ENCODE data around the gene TMEM63B.
"Not testable (repeated sequence)": the region's sequence is repeated elsewhere in the genome, so short reads cannot be mapped to it uniquely, and the experiment has no call there.

Gene TMEM63B

DNA sequence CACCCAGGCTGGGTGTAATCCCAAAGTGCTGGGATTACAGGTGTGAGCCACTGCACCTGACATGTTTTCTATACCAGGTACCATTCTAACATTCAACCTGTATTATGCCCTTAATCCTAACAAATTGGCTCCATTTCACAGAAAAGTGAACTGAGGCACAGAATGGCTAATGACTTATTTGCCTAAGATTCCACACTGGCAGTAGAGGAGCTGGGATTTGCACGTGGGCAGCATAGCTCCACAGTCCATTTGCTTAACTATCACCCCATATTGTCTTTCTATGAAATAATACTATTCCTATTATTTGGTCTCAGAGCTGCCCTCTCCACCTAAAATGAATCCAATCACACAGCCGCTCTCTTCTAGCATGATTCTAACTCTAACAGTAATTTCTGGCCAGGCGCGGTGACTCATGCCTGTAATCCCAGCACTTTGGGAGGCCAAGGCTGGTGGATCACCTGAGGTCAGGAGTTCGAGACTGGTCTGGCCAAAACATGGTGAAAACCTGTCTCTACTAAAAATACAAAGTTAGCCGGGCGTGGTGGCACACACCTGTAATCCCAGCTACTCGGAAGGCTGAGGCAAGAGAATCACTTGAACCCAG, 66.1 kb downstream of the TMEM63B start:
- Histone ChIP-seq H2AFZ (ENCODE audit: low read depth, low read length) (no peak overlapping the region), H3K9me3 (ENCODE audit: low read length) (no peaks in the 10 kb centered on the region), H3K27me3 (ENCODE audit: insufficient read depth, low read length) (peaks cover 5% of the 10 kb centered on the region), H3K4me1 (ENCODE audit: insufficient read depth, low read length) (no peaks in the 10 kb centered on the region), H3K4me3 (ENCODE audit: low read length) (no peak overlapping the region), H3K36me3 (ENCODE audit: insufficient read depth, low read length) (no peaks in the 10 kb centered on the region)

DNA sequence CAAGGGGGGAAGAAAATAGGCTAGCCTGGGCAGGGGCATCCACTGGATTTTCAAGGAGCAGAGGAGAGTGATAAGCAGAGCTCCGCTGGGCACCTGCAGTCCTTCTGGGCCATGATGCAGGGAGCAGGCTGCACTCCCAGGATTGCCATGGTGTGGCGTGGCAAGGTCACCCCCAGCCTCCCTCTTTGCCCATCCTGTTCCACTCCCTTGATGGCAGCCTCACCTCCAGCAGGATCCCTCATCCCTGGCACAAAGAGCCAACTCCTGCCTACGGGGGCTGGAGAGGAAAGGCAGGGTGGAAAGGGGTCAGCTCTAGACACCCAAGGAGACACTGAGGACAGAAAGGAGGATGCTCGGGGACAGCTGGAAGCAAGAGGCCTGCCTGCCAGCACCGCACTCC, 67.0 kb downstream of the TMEM63B start:
- Histone ChIP-seq H3K27me3 (ENCODE audit: insufficient read depth, low read length) (peaks cover 5% of the 10 kb centered on the region), H3K36me3 (ENCODE audit: insufficient read depth, low read length) (no peaks in the 10 kb centered on the region), H3K4me1 (ENCODE audit: insufficient read depth, low read length) (no peaks in the 10 kb centered on the region), H2AFZ (ENCODE audit: low read depth, low read length) (no peak overlapping the region), H3K9me3 (ENCODE audit: low read length) (no peaks in the 10 kb centered on the region), H3K4me3 (ENCODE audit: low read length) (no peak overlapping the region)

DNA sequence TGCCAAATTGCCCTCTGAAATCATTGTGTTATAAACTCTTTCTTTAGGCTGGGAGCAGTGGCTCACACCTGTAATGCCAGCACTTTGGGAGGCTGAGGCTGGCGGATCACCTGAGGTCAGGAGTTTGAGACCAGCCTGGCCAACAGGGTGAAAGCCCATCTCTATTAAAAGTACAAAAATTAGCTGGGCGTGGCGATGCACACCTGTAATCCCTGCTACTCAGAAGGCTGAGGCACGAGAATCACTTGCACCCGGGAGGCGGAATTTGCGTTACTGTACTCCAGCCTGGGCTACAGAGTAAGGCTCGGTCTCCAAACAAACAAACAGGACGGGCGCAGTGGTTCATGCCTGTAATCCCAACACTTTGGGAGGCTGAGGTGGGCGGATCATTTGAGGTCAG, 69.0 kb downstream of the TMEM63B start:
- not testable (repeated sequence) for H3K36me3 ChIP-seq (ENCODE audit: insufficient read depth, low read length); H3K9me3 ChIP-seq (ENCODE audit: low read length); H3K27me3 ChIP-seq (ENCODE audit: insufficient read depth, low read length); H2AFZ ChIP-seq (ENCODE audit: low read depth, low read length); H3K4me3 ChIP-seq (ENCODE audit: low read length); H3K4me1 ChIP-seq (ENCODE audit: insufficient read depth, low read length)

DNA sequence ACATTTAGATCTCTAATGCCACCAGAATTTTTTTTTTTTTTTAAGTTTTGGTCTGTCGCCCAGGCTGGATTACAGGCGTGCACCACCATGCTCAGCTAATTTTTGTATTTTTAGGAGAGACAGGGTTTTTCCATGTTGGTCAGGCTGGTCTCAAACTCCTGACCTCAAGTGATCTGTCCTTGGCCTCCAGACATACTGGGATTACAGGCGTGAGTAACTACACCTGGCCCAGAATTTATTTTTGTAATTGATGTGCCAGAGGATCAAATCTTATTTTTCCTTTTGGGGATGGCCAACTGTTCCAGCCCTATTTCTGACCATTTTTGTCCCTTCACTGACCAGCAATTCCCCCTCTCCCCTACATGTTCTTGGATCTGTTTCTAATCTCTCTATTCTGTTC, 71.3 kb downstream of the TMEM63B start:
- no peaks in the 10 kb centered on the region for H3K36me3 ChIP-seq (ENCODE audit: insufficient read depth, low read length)
- H2AFZ ChIP-seq (ENCODE audit: low read depth, low read length), result no peak overlapping the region
- H3K9me3 ChIP-seq (ENCODE audit: low read length), result no peaks in the 10 kb centered on the region
- H3K4me3 ChIP-seq (ENCODE audit: low read length), result no peak overlapping the region
- peaks cover 5% of the 10 kb centered on the region for H3K27me3 ChIP-seq (ENCODE audit: insufficient read depth, low read length)
- no peaks in the 10 kb centered on the region for H3K4me1 ChIP-seq (ENCODE audit: insufficient read depth, low read length)

DNA sequence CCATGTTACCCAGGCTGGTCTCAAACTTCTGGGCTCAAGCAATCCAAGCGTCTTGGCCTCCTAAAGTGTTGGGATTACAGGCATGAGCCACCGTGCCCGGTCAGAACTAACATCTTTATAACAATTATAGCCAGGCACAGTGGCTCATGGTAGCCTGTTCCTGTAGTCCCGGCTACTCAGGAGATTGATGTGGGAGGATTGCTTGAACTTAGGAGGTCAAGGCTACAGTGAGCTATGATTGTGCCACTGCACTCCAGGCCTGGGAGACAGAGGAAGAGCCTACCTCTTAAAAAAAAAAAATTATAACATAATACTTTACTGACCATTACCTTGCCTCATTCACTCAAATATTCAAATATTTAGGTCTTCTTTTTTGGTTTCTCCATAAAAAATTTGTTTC, 72.5 kb downstream of the TMEM63B start:
- H3K36me3 ChIP-seq (ENCODE audit: insufficient read depth, low read length), result no peaks in the 10 kb centered on the region
- no peak overlapping the region for H3K4me3 ChIP-seq (ENCODE audit: low read length)
- no peaks in the 10 kb centered on the region for H3K27me3 ChIP-seq (ENCODE audit: insufficient read depth, low read length)
- H3K4me1 ChIP-seq (ENCODE audit: insufficient read depth, low read length), result no peaks in the 10 kb centered on the region
- no peak overlapping the region for H2AFZ ChIP-seq (ENCODE audit: low read depth, low read length)
- H3K9me3 ChIP-seq (ENCODE audit: low read length), result no peaks in the 10 kb centered on the region

DNA sequence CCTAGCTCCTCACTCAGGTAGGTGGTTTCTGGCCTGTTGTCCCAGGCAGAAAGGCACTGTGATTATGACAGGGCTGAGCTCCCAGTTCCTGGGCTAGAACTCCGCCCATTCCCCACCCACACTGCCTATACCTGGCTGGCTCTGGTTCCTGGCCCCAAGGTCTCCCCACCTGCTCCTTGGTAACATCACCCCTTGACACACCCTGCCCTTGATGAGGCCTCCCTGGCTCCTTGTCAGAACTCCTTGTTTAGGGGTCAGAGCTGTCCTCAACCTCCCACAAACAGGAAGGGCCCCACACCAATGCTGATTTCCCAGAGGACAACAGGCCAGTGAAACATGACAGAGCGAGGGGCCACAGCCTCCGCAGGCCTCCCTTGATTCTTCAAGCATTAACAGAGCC, 73.8 kb downstream of the TMEM63B start:
- Histone ChIP-seq H2AFZ (ENCODE audit: low read depth, low read length) (no peak overlapping the region), H3K36me3 (ENCODE audit: insufficient read depth, low read length) (no peaks in the 10 kb centered on the region), H3K27me3 (ENCODE audit: insufficient read depth, low read length) (no peaks in the 10 kb centered on the region), H3K4me1 (ENCODE audit: insufficient read depth, low read length) (no peaks in the 10 kb centered on the region), H3K9me3 (ENCODE audit: low read length) (no peaks in the 10 kb centered on the region), H3K4me3 (ENCODE audit: low read length) (no peak overlapping the region)

DNA sequence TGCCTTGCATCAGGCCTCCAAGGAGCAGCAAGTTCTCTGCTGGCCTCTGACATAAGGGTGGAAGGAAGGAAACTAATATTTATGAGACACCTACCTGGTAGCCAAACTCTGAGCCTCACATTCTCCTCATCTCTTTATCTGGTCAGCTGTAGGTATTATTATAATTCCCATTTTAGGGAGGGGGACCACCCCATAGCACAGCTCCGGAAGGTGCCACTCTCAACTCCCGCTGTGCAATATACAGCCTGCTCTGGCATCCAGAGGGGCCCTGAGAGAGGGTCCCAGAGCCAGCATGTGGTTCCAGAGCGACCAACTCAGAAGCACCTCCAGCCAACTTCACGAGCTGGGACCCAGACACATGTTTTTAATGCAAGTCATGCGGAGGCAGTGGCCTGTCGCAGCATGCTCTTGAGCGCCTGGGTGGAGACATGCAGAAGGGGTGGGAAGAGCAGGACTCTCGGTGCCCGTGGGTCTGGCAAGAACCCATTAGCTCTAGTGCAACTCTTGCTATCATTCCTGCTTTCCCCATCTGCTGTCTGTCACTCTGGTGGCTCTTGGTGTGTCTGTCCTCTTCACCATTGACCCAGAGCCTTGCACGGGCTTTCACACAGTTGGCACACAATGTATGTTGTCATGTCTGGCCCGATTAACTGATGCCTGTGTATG, 74.4 kb downstream of the TMEM63B start:
- Histone ChIP-seq H3K36me3 (ENCODE audit: insufficient read depth, low read length) (no peaks in the 10 kb centered on the region), H3K4me1 (ENCODE audit: insufficient read depth, low read length) (no peaks in the 10 kb centered on the region), H3K27me3 (ENCODE audit: insufficient read depth, low read length) (no peaks in the 10 kb centered on the region), H3K4me3 (ENCODE audit: low read length) (no peak overlapping the region), H2AFZ (ENCODE audit: low read depth, low read length) (no peak overlapping the region), H3K9me3 (ENCODE audit: low read length) (no peaks in the 10 kb centered on the region)

DNA sequence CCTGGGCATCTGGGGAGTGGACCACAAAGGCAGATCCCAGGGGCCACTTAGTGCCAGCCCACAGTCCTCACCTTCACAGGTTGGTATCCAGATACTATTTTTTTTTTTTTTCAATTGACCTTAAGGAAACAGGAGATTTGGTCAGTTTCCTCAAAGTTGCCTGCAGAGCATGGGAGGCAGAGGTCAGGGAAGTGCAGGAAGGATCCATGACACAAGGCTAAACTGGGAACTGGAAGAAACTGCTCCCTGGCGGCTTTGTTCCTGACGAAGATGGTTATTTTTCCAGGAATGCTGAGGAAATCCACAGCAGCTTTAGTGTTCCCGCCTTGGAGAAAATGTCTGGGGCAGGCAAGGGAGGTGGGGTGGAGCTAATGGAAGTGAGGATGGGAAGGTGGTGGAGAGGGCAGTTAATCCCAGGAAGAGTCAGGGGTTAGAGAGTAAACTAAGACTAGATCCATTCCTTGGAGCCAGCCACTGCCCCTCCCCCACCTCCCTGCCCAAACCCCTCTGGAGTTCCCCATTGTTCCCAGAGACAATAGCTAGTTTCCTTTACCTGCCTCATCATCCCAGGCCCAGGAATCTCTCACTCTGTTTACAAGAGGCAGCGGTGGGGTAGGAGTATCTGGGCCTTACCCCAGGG, 75.1 kb downstream of the TMEM63B start:
- Histone ChIP-seq H3K9me3 (ENCODE audit: low read length) (no peaks in the 10 kb centered on the region), H3K27me3 (ENCODE audit: insufficient read depth, low read length) (no peaks in the 10 kb centered on the region), H3K4me1 (ENCODE audit: insufficient read depth, low read length) (no peaks in the 10 kb centered on the region), H3K36me3 (ENCODE audit: insufficient read depth, low read length) (no peaks in the 10 kb centered on the region), H2AFZ (ENCODE audit: low read depth, low read length) (no peak overlapping the region), H3K4me3 (ENCODE audit: low read length) (no peak overlapping the region)

DNA sequence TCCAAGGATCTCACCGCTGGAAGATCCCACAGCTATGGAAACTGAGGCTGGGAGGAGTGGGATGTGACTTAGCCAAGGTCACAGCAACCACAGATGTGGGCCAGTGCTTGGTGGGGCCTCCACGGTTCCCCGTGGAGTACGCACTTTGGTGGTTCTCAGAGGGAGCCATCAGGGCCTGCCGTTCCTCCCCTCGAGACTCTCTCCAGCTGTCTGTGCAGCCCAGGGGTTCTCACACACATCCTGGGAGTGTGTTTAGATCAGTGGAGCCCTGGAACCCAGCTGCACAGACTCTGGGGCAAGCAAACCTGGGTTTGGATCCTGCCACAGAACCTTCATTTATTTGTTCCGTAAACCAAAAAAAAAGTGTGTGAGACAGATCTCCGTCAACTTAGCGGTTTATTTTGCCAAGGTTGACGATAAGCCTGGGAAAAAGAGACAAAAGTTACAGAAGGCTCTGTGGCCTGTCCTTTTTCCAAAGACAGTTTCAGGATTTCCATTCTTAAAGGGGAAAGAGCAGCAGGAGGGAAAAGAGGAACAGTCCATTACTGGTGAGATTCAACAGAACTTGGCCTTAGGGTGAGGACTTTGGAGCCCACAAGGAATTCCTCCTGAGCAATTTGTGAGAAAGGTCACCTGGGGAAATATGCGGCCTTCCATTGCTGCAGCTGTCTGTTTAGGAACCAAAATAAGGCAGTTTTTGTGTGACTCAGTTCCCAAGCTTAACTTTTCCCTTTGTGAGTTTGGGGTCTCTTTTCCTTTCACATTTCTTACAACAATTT, 75.8 kb downstream of the TMEM63B start:
- H2AFZ ChIP-seq (ENCODE audit: low read depth, low read length), result no peak overlapping the region
- no peaks in the 10 kb centered on the region for H3K4me1 ChIP-seq (ENCODE audit: insufficient read depth, low read length)
- H3K4me3 ChIP-seq (ENCODE audit: low read length), result no peak overlapping the region
- no peaks in the 10 kb centered on the region for H3K9me3 ChIP-seq (ENCODE audit: low read length)
- no peaks in the 10 kb centered on the region for H3K27me3 ChIP-seq (ENCODE audit: insufficient read depth, low read length)
- H3K36me3 ChIP-seq (ENCODE audit: insufficient read depth, low read length), result no peaks in the 10 kb centered on the region

DNA sequence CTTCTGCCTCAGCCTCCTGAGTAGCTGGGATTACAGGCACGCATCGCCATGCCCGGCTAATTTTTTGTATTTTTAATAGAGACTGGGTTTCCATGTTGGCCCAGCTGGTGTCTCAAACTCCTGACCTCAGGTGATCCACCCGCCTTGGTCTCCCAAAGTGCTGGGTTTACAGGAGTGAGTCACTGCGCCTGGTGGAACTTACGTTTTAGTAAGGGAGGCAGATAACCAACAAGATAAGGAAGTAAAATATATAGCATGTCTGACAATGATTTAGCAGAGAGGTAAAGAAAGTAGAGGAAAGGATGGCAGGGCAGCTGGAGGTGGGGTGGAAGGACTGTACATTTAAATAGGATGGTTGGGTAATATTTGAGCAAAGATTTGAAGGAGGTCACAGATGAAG, 76.6 kb downstream of the TMEM63B start:
- no peaks in the 10 kb centered on the region for H3K9me3 ChIP-seq (ENCODE audit: low read length)
- H3K4me1 ChIP-seq (ENCODE audit: insufficient read depth, low read length), result no peaks in the 10 kb centered on the region
- H3K4me3 ChIP-seq (ENCODE audit: low read length), result no peak overlapping the region
- H2AFZ ChIP-seq (ENCODE audit: low read depth, low read length), result no peak overlapping the region
- no peaks in the 10 kb centered on the region for H3K27me3 ChIP-seq (ENCODE audit: insufficient read depth, low read length)
- no peaks in the 10 kb centered on the region for H3K36me3 ChIP-seq (ENCODE audit: insufficient read depth, low read length)
